ENCODE data around the gene LRP1-AS.

Gene LRP1-AS

GRCh38 chr12:57179331-57180086 is 32.1 kb upstream of the LRP1-AS start:
- no peak for DNase-seq

GRCh38 chr12:57178213-57178612 is 30.8 kb upstream of the LRP1-AS start:
- no peak for DNase-seq

GRCh38 chr12:57177354-57177753 is 29.9 kb upstream of the LRP1-AS start:
- DNase-seq: no peak

- no peak for DNase-seq
These were observed 29.4 kb upstream of the LRP1-AS start for GRCh38 chr12:57176846-57177245.

GRCh38 chr12:57176139-57176477 is 28.7 kb upstream of the LRP1-AS start:
- no peak for DNase-seq

DNA sequence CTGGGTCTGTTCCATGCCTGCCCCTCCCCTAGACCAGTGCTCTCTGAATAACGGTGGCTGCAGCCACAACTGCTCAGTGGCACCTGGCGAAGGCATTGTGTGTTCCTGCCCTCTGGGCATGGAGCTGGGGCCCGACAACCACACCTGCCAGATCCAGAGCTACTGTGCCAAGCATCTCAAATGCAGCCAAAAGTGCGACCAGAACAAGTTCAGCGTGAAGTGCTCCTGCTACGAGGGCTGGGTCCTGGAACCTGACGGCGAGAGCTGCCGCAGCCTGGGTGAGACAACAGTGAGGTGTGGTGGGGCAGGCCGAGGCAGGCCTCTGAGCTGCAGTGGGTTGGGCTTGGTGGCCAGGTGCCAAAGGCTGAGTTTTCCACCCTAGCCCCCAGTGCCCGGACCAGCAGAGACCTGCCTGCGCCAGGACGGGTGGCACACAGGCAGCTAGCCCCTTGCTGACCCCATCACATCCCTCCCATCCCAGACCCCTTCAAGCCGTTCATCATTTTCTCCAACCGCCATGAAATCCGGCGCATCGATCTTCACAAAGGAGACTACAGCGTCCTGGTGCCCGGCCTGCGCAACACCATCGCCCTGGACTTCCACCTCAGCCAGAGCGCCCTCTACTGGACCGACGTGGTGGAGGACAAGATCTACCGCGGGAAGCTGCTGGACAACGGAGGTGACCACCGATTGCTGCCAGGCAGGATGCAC is 28.2 kb upstream of the LRP1-AS start:
- peak; percentile 40 to 90 for DNase-seq

DNA sequence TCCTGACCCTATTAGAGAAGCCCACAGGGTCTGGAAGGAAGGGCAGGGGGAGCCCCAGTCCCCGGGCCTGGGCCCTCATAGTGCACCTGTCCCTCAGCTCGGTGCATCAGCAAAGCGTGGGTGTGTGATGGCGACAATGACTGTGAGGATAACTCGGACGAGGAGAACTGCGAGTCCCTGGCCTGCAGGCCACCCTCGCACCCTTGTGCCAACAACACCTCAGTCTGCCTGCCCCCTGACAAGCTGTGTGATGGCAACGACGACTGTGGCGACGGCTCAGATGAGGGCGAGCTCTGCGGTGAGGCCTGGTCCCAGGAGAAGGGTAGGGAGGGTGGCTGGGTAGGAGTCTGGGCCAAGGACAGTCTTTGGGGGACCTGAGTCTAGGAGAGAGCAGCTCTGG is 26.3 kb upstream of the LRP1-AS start:
- DNase-seq: no peak

DNA sequence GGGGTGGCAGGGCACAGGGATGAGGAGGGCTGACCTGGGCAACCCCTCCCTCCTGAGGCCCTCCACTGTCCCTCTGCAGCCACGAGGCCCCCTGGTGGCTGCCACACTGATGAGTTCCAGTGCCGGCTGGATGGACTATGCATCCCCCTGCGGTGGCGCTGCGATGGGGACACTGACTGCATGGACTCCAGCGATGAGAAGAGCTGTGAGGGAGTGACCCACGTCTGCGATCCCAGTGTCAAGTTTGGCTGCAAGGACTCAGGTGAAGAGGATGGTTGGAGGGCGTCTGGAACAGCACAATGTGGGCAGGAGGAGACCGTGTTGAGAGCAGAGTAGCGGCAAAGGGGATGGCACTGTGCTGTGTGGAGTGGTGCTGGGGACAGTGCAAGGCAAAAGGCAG is 25.7 kb upstream of the LRP1-AS start:
- DNase-seq: peak in 1 of 2 donors; percentile 32

- DNase-seq: no peak
These were observed 24.2 kb upstream of the LRP1-AS start for GRCh38 chr12:57171668-57172067.

- no peak for DNase-seq
These were observed 23.5 kb upstream of the LRP1-AS start for GRCh38 chr12:57170927-57171326.

DNA sequence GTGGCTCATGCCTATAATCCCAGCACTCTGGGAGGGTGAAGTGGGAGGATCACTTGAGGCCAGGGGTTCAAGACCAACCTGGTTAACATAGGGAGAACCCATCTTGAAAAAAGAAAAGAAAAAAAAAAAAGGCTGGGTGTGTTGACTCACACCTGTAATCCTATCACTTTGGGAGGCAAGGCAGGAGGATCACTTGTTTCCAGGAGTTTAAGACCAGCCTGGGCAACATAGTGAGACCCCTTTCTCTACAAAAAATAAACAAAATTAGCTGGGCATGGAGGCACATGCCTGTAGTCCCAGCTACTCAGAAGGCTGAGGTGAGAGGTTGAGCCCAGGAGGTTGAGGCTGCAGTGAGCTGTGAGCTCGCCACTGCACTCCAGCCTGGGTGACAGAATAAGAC is 23.0 kb upstream of the LRP1-AS start:
- DNase-seq: no peak

GRCh38 chr12:57169969-57170368 is 22.6 kb upstream of the LRP1-AS start:
- DNase-seq: no peak

- no peak for DNase-seq
These were observed 21.8 kb upstream of the LRP1-AS start for GRCh38 chr12:57169046-57169795.

GRCh38 chr12:57168058-57168457 is 20.6 kb upstream of the LRP1-AS start:
- no peak for DNase-seq

- peak; percentile 52 to 68 for DNase-seq
These were observed 19.6 kb upstream of the LRP1-AS start for GRCh38 chr12:57166971-57167371.

GRCh38 chr12:57165741-57166140 is 18.3 kb upstream of the LRP1-AS start:
- DNase-seq: no peak

DNA sequence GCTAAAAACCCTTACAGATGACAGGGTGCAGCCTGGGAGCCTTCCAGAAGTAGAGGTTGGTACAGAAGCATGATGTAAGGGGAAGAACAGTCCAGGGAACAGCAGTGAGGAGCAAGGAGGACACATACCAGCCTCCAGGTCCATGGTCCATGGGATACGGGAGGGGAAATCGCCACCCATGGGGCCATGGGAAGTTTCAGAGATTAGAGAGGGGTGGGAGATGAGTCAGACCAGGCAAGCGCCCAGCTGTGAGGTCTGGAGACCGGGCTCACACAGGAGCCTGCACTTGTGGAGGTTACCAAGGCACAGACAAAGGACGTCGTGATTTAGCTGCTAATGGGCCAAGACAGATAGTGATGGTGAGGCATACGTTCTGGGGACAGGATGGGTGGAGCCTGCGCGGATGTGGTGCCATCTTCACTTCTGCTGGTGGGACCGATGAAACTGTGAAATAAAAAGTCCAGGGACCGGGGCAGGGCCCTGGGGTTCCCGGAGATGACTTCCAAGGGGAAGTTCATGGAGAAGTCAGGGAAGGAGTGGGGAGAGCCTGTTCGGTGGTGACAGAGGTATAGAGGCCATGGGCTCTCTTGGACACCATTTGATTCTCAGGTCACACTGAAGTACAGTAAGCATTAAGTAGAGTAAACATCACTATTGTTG is 17.7 kb upstream of the LRP1-AS start:
- peak; percentile 25 to 47 for DNase-seq

DNA sequence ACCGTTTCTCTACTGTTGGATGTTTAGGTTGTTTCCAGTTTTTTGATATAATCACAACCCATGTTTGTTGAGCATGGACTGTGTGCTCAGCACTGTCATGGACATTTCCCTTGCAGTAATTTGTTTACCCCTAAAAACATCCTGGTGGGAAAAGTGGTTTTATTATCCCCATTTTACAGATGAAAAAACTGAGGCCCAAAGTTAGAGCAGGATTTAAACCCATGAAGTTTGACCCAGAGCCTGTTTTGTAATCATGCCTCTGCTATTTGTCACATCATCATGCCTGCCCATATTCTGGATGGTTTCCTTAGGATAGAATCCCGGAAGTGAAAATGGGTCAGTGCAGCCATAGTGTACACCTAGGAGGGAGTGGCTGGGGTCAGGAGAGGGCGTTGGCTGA is 17.0 kb upstream of the LRP1-AS start:
- DNase-seq: no peak

GRCh38 chr12:57162553-57163125 is 15.2 kb upstream of the LRP1-AS start:
- DNase-seq: peak in 1 of 2 donors; percentile 41

DNA sequence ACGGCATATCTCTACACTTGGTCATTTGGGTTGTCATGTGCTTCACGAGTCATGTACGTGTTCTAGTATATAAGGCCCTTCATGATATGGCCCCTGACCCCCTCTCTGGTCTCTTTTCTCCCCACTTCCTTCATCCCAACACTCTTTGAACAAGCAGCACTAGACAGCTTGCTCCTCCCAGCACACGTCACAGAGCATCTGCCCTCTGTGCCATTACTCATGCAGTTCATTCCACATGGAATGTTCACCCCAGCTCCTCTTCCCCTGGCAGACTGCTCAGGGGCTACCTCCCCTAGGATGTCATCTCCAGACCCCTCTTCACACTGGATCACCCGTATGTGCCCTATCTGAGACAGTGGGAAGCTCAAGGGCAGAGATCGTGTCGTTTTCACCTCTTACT is 14.1 kb upstream of the LRP1-AS start:
- no peak for DNase-seq

DNA sequence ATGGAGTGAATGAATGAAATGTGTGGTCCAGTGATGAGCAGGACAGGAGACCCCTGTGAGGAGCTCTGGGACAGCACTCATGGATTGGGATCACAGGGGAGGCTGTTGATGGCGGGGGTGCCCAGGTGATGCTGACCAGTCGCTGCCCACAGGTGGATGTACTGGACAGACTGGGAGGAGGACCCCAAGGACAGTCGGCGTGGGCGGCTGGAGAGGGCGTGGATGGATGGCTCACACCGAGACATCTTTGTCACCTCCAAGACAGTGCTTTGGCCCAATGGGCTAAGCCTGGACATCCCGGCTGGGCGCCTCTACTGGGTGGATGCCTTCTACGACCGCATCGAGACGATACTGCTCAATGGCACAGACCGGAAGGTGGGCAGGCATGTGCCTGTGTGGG is 13.3 kb upstream of the LRP1-AS start:
- DNase-seq: no peak

DNA sequence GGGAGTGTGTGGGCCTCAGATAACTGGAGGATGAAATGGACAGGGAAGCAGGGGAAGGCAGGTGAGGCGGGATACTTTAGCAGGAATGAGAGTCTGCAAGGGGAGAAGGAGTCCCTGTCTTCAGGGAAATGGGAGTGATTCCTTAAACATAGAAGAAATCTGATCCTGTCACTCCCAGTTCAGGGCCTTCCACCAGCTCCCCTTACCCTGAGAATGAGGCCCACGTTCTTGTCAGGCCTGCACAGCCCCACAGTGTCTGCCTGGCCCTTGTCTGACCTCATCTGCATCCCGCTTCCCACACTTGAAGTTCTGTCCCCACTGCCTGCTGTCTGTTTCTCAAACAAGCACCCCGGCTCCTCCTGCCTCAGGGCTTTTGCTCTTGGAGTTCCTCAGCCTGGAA is 12.6 kb upstream of the LRP1-AS start:
- DNase-seq: no peak

DNA sequence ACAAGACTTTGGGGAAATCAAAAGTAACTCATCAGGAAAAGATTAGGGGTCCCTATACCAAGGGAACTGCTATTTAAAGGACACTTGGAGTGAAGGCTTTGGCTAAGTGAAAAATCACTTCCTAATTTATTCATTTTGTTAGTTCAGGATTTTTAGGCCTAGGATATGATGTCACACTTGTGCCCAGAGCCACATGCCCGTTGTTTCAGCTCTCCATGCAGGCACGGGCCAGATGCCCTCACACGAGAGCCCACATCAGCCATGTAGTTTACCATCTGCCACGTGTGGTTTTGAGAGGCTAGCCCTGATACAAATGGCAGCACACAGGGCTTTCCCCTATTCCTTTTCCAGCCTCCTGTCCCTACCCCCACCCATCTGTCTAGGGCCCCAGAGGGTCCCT is 11.9 kb upstream of the LRP1-AS start:
- DNase-seq: no peak
